GM23248 (cell line): ENCODE measurements around the gene ATP8A1. TPM values are rescaled to one million over a fixed set of nuclear protein-coding genes. Genes with fewer than 3 reads are reported as not detected.

ENCODE experiments used
- DNase-seq: peaks from one replicate; pipeline ENCODE4 v3.0.0-alpha.2; 2015
- H2AFZ ChIP-seq: fragments of 200-600 bp; sonication (generic); 2 replicates; pipeline ENCODE4 v1.6.1; 2016; ENCODE audit warnings: antibody characterized with exemption
- H3F3A ChIP-seq: fragments of 200-600 bp; sonication (generic); 2 replicates; pipeline ENCODE4 v1.6.1; 2016; ENCODE audit warnings: mild to moderate bottlenecking, antibody characterized with exemption, mixed run types; ENCODE audit not compliant: insufficient read depth
- H3K27ac ChIP-seq: fragments of 200-600 bp; sonication (generic); 2 replicates; pipeline ENCODE4 v1.5.1; 2016; ENCODE audit warnings: mild to moderate bottlenecking
- H3K27me3 ChIP-seq: fragments of 200-600 bp; sonication (generic); replicated peaks from 2 replicates; pipeline ENCODE4 v1.6.1; 2016; ENCODE audit warnings: mild to moderate bottlenecking; ENCODE audit not compliant: insufficient read depth
- H3K36me3 ChIP-seq: fragments of 200-600 bp; sonication (generic); 2 replicates; pipeline ENCODE4 v1.6.1; 2016; ENCODE audit warnings: low read depth, mild to moderate bottlenecking
- H3K4me1 ChIP-seq: fragments of 200-600 bp; sonication (generic); 2 replicates; pipeline ENCODE4 v1.6.1; 2016; ENCODE audit warnings: mild to moderate bottlenecking; ENCODE audit not compliant: insufficient read depth
- H3K4me2 ChIP-seq: fragments of 200-600 bp; sonication (generic); one replicate; pipeline ENCODE4 v1.6.1; 2016; ENCODE audit warnings: mild to moderate bottlenecking; ENCODE audit not compliant: unreplicated experiment
- H3K4me3 ChIP-seq: fragments of 200-600 bp; sonication (generic); 2 replicates; pipeline ENCODE4 v1.5.1; 2016; ENCODE audit warnings: mild to moderate bottlenecking
- H3K79me2 ChIP-seq: fragments of 200-600 bp; sonication (generic); 2 replicates; pipeline ENCODE4 v1.6.1; 2016; ENCODE audit warnings: mild to moderate bottlenecking; ENCODE audit not compliant: insufficient read depth
- H3K9ac ChIP-seq: fragments of 200-600 bp; sonication (generic); 2 replicates; pipeline ENCODE4 v1.6.1; 2016; ENCODE audit warnings: mild to moderate bottlenecking
- H3K9me2 ChIP-seq: fragments of 200-600 bp; sonication (generic); 2 replicates; pipeline ENCODE4 v1.6.1; 2016; ENCODE audit warnings: mixed run types, mild to moderate bottlenecking, moderate library complexity; ENCODE audit not compliant: insufficient read depth
- H3K9me3 ChIP-seq: fragments of 200-600 bp; sonication (generic); one replicate; pipeline ENCODE4 v1.6.1; 2017; ENCODE audit warnings: low read depth
- H4K20me1 ChIP-seq: fragments of 200-600 bp; sonication (generic); 2 replicates; pipeline ENCODE4 v1.6.0; 2016; ENCODE audit not compliant: insufficient read depth
- EZH2 ChIP-seq: fragments of 200-600 bp; sonication (generic); IDR thresholded peaks from 2 replicates; pipeline ENCODE4 v1.6.1; 2018; ENCODE audit warnings: antibody characterized with exemption, mild to moderate bottlenecking; ENCODE audit not compliant: insufficient read depth, poor library complexity, severe bottlenecking
- EZH2phosphoT487 ChIP-seq: fragments of 200-600 bp; sonication (generic); IDR thresholded peaks from 2 replicates; pipeline ENCODE4 v1.6.1; 2018; ENCODE audit warnings: antibody characterized with exemption, moderate library complexity, mild to moderate bottlenecking, low read depth; ENCODE audit not compliant: insufficient read depth
- WGBS, 2 experiments: methylation state at CpG; one replicate each; pipeline ENCODE4 v1.1.6; 2015 to 2017; ENCODE audit warnings: low lambda C conversion rate in 2 of 2, low coverage in 1 of 2; ENCODE audit errors: missing lambda C conversion rate in 2 of 2; 5-methylcytosine and 5-hydroxymethylcytosine counted together
- in situ Hi-C: fragments of 300-500 bp; cut with MboI; formaldehyde crosslinking; loops from 2 replicates; pipeline ENCODE4 v1.15.0; 2020
- polyA plus RNA-seq: library from polyadenylated mRNA; unstranded; fragments of >200 nt; fragmentation: Nextera tagmentation; extraction: Ambion mirVana; gene quantifications from 2 replicates; pipeline ENCODE4 v1.2.1, GENCODE V29; 2016
- total RNA-seq: library from RNA; depleted of rRNA; stranded (reverse); fragments of >200 nt; shearing (Covaris generic); gene quantifications from 2 replicates; pipeline ENCODE4 v1.2.3, GENCODE V29; 2014

Gene ATP8A1
- total and polyA plus RNA-seq, 2 experiments from 2014 or later: 0.11 to 0.13 TPM

- Histone ChIP-seq H3K27ac (no peak overlapping the region), H3F3A (no peaks in the 10 kb centered on the region), H3K9ac (no peak overlapping the region), H3K79me2 (no peaks in the 10 kb centered on the region), H3K36me3 (no peaks in the 10 kb centered on the region), H2AFZ (no peak overlapping the region), H3K27me3 (no peaks in the 10 kb centered on the region), H3K9me3 (no peaks in the 10 kb centered on the region), H3K4me1 (no peaks in the 10 kb centered on the region), H3K4me2 (no peak overlapping the region), H3K4me3 (no peak overlapping the region), H4K20me1 (no peaks in the 10 kb centered on the region), H3K9me2 (no peaks in the 10 kb centered on the region)
- in situ Hi-C loops: no loop called here
- WGBS, 2 experiments: 66 to 75% methylated on average over 1 of the region's 1 CpG
- DNase-seq: no peak
- TF ChIP-seq EZH2 (no peak), EZH2phosphoT487 (no peak)
Observed at GRCh38 chr4:42630908-42631307, 26.0 kb downstream of the ATP8A1 start.

- no peak overlapping the region for H3K4me3 ChIP-seq
- DNase-seq: no peak
- no peaks in the 10 kb centered on the region for H3K36me3 ChIP-seq
- WGBS, 2 experiments: 36 to 37% methylated on average over 4 of the region's 4 CpGs
- H3K27me3 ChIP-seq: no peaks in the 10 kb centered on the region
- no peaks in the 10 kb centered on the region for H3K79me2 ChIP-seq
- no peak overlapping the region for H3K9ac ChIP-seq
- H3K4me1 ChIP-seq: no peaks in the 10 kb centered on the region
- H3K27ac ChIP-seq: no peak overlapping the region
- no peaks in the 10 kb centered on the region for H4K20me1 ChIP-seq
- TF ChIP-seq EZH2phosphoT487: no peak
- TF ChIP-seq EZH2: no peak
- no peak overlapping the region for H3K4me2 ChIP-seq
- no peaks in the 10 kb centered on the region for H3F3A ChIP-seq
- in situ Hi-C loops: no loop called here
- H3K9me2 ChIP-seq: no peaks in the 10 kb centered on the region
- H2AFZ ChIP-seq: no peak overlapping the region
- H3K9me3 ChIP-seq: no peaks in the 10 kb centered on the region
Observed at GRCh38 chr4:42628740-42629139, 28.2 kb downstream of the ATP8A1 start.

GRCh38 chr4:42627885-42628646 lies 28.8 kb downstream of the ATP8A1 start:
- no peak overlapping the region for H3K4me3 ChIP-seq
- H3K27me3 ChIP-seq: no peaks in the 10 kb centered on the region
- no peaks in the 10 kb centered on the region for H3F3A ChIP-seq
- WGBS, 2 experiments: 22 to 27% methylated on average over 9 of the region's 9 CpGs
- H3K9ac ChIP-seq: no peak overlapping the region
- no peaks in the 10 kb centered on the region for H3K4me1 ChIP-seq
- H4K20me1 ChIP-seq: no peaks in the 10 kb centered on the region
- H2AFZ ChIP-seq: no peak overlapping the region
- H3K9me3 ChIP-seq: no peaks in the 10 kb centered on the region
- in situ Hi-C loops: no loop called here
- H3K4me2 ChIP-seq: no peak overlapping the region
- no peaks in the 10 kb centered on the region for H3K36me3 ChIP-seq
- no peaks in the 10 kb centered on the region for H3K9me2 ChIP-seq
- no peaks in the 10 kb centered on the region for H3K79me2 ChIP-seq
- no peak overlapping the region for H3K27ac ChIP-seq
- TF ChIP-seq EZH2 (no peak), EZH2phosphoT487 (no peak)
- no peak for DNase-seq

- Histone ChIP-seq H3K27me3 (no peaks in the 10 kb centered on the region), H3F3A (no peaks in the 10 kb centered on the region), H2AFZ (no peak overlapping the region), H3K4me2 (no peak overlapping the region), H3K4me3 (no peak overlapping the region), H4K20me1 (no peaks in the 10 kb centered on the region), H3K79me2 (no peaks in the 10 kb centered on the region), H3K9me2 (no peaks in the 10 kb centered on the region), H3K36me3 (no peaks in the 10 kb centered on the region), H3K9me3 (no peaks in the 10 kb centered on the region), H3K9ac (no peak overlapping the region), H3K27ac (no peak overlapping the region), H3K4me1 (no peaks in the 10 kb centered on the region)
- TF ChIP-seq EZH2phosphoT487: no peak
- TF ChIP-seq EZH2: no peak
- 73 to 84% methylated on average over 4 of the region's 4 CpGs for WGBS, 2 experiments
- no peak for DNase-seq
- in situ Hi-C loops: no loop called here
Observed at GRCh38 chr4:42626629-42627146, 30.2 kb downstream of the ATP8A1 start.
